Measurements from ENCODE around the gene ZC3H7B. TPM values are rescaled to one million over a fixed set of nuclear protein-coding genes. Genes with fewer than 3 reads are reported as not detected.

Gene ZC3H7B
- total RNA-seq, 1 donor from 2014 or later, result 25.8 TPM

- Histone ChIP-seq H4K20me1 (ENCODE audit: low read depth) (peaks cover 8% of the 10 kb centered on the region), H3K79me2 (ENCODE audit: low read depth) (no peaks in the 10 kb centered on the region), H3K4me1 (peaks cover 9% of the 10 kb centered on the region), H3K4me3 (no peak overlapping the region), H2AFZ (replicated peaks) (no peak overlapping the region), H3K27ac (no peak overlapping the region), H3K9me3 (ENCODE audit: low read depth) (no peaks in the 10 kb centered on the region), H3K36me3 (peaks cover 5% of the 10 kb centered on the region), H3K4me2 (no peak overlapping the region), H3K9ac (no peak overlapping the region), H3K27me3 (no peaks in the 10 kb centered on the region), H3F3A (ENCODE audit: low read depth) (no peaks in the 10 kb centered on the region)
- Mint-ChIP-seq H3K27me3 (ENCODE audit: insufficient read depth, low read depth) (peaks cover 2% of the 10 kb centered on the region), H3K4me3 (no peak overlapping the region), H3K9me3 (no peaks in the 10 kb centered on the region), H3K27ac (no peak overlapping the region), H3K4me1 (peaks cover 6% of the 10 kb centered on the region), H3K36me3 (peaks cover 38% of the 10 kb centered on the region)
- TF ChIP-seq CTCF (IDR thresholded peaks at IDR 0.05), result no peak
- TF ChIP-seq EZH2 (IDR thresholded peaks at IDR 0.05), result no peak
- TF ChIP-seq EZH2phosphoT487 (IDR thresholded peaks at IDR 0.05), result no peak
- no peak for DNase-seq (ENCODE audit: low spot score)
Observed at GRCh38 chr22:41261541-41262249, 39.6 kb upstream of the ZC3H7B start.

GRCh38 chr22:41262250-41262765 lies 39.0 kb upstream of the ZC3H7B start:
- H3K4me3 ChIP-seq, result no peak overlapping the region
- DNase-seq (ENCODE audit: low spot score), result no peak
- Mint-ChIP-seq H3K36me3 (peaks cover 32% of the 10 kb centered on the region), H3K9me3 (no peaks in the 10 kb centered on the region), H3K4me1 (peaks cover 3% of the 10 kb centered on the region), H3K4me3 (no peak overlapping the region), H3K27me3 (ENCODE audit: insufficient read depth, low read depth) (peaks cover 2% of the 10 kb centered on the region), H3K27ac (no peak overlapping the region)
- H2AFZ ChIP-seq (replicated peaks), result no peak overlapping the region
- H3K4me1 ChIP-seq, result peaks cover 7% of the 10 kb centered on the region
- H3F3A ChIP-seq (ENCODE audit: low read depth), result no peaks in the 10 kb centered on the region
- no peaks in the 10 kb centered on the region for H3K79me2 ChIP-seq (ENCODE audit: low read depth)
- no peaks in the 10 kb centered on the region for H3K9me3 ChIP-seq (ENCODE audit: low read depth)
- H3K9ac ChIP-seq, result no peak overlapping the region
- TF ChIP-seq EZH2 (IDR thresholded peaks at IDR 0.05) (no peak), EZH2phosphoT487 (IDR thresholded peaks at IDR 0.05) (no peak), CTCF (IDR thresholded peaks at IDR 0.05) (no peak)
- no peak overlapping the region for H3K27ac ChIP-seq
- no peaks in the 10 kb centered on the region for H3K27me3 ChIP-seq
- H4K20me1 ChIP-seq (ENCODE audit: low read depth), result peaks cover 6% of the 10 kb centered on the region
- peaks cover 5% of the 10 kb centered on the region for H3K36me3 ChIP-seq
- no peak overlapping the region for H3K4me2 ChIP-seq

GRCh38 chr22:41263704-41264103 lies 37.6 kb upstream of the ZC3H7B start:
- Histone ChIP-seq H3F3A (ENCODE audit: low read depth) (no peaks in the 10 kb centered on the region), H3K36me3 (peaks cover 5% of the 10 kb centered on the region), H3K4me1 (no peaks in the 10 kb centered on the region), H3K4me3 (no peak overlapping the region), H3K27ac (no peak overlapping the region), H4K20me1 (ENCODE audit: low read depth) (peaks cover 6% of the 10 kb centered on the region), H3K9me3 (ENCODE audit: low read depth) (no peaks in the 10 kb centered on the region), H3K79me2 (ENCODE audit: low read depth) (no peaks in the 10 kb centered on the region), H3K9ac (no peak overlapping the region), H2AFZ (replicated peaks) (no peak overlapping the region), H3K27me3 (no peaks in the 10 kb centered on the region), H3K4me2 (no peak overlapping the region)
- no peak overlapping the region for H3K27ac Mint-ChIP-seq
- H3K4me1 Mint-ChIP-seq, result peaks cover 3% of the 10 kb centered on the region
- DNase-seq (ENCODE audit: low spot score), result no peak
- H3K36me3 Mint-ChIP-seq, result peaks cover 36% of the 10 kb centered on the region
- H3K4me3 Mint-ChIP-seq, result no peak overlapping the region
- H3K27me3 Mint-ChIP-seq (ENCODE audit: insufficient read depth, low read depth), result peaks cover 2% of the 10 kb centered on the region
- H3K9me3 Mint-ChIP-seq, result no peaks in the 10 kb centered on the region
- TF ChIP-seq EZH2phosphoT487 (IDR thresholded peaks at IDR 0.05), result no peak
- TF ChIP-seq EZH2 (IDR thresholded peaks at IDR 0.05), result no peak
- no peak for TF ChIP-seq CTCF (IDR thresholded peaks at IDR 0.05)

All from neural progenitor cell (in vitro differentiated cells).